GM12878 (cell line): Measurements from ENCODE around the gene CITED1.

ENCODE experiments used
- CREB1 ChIP-seq: IDR thresholded peaks from 2 replicates; pipeline ENCODE4 v1.6.1; 2012; ENCODE audit warnings: low read depth, mild to moderate bottlenecking, inconsistent platforms
- CTCF ChIP-seq, 3 experiments: IDR thresholded peaks in 2 of 3; conservative IDR thresholded peaks in 1 of 3; 2 replicates each; pipeline ENCODE4 v1.5.1; 2011; ENCODE audit warnings: low read depth in 3 of 3, low read length in 3 of 3, mild to moderate bottlenecking in 3 of 3, control low read depth in 2 of 3, moderate library complexity in 2 of 3, inconsistent platforms in 1 of 3, mixed read lengths in 1 of 3; ENCODE audit not compliant: control insufficient read depth in 2 of 3, insufficient read depth in 1 of 3; ENCODE audit errors: extremely low read depth in 1 of 3
- DPF2 ChIP-seq: fragments of 450-650 bp; IDR thresholded peaks from 2 replicates; pipeline ENCODE4 v1.6.1; 2017; ENCODE audit warnings: mild to moderate bottlenecking
- ETV6 ChIP-seq, 2 experiments: fragments of 450-650 bp in 1 of 2; IDR thresholded peaks in 1 of 2; conservative IDR thresholded peaks in 1 of 2; 2 replicates each; pipeline ENCODE4 v1.6.1; 2014; ENCODE audit warnings: antibody characterized with exemption in 1 of 2, borderline replicate concordance in 1 of 2, low read depth in 1 of 2, mild to moderate bottlenecking in 1 of 2, moderate library complexity in 1 of 2
- EZH2 ChIP-seq: IDR thresholded peaks from 2 replicates; pipeline ENCODE4 v1.6.1; 2012; ENCODE audit warnings: low read depth, mild to moderate bottlenecking, control low read depth, inconsistent platforms, low read length, borderline replicate concordance; ENCODE audit not compliant: control insufficient read depth
- MAX ChIP-seq: IDR thresholded peaks from 2 replicates; pipeline ENCODE4 v1.6.1; 2012; ENCODE audit warnings: low read depth, low read length, improper control_type of control experiment
- MXI1 ChIP-seq: fragments of 150-350 bp; IDR thresholded peaks from 2 replicates; pipeline ENCODE4 v1.6.1; 2011; ENCODE audit warnings: low read depth, mild to moderate bottlenecking, inconsistent platforms, low read length, improper control_type of control experiment
- NR2F1 ChIP-seq: fragments of 450-650 bp; conservative IDR thresholded peaks from 2 replicates; pipeline ENCODE4 v1.6.1; 2017; ENCODE audit warnings: mild to moderate bottlenecking
- POLR2A ChIP-seq: IDR thresholded peaks from 2 replicates; pipeline ENCODE4 v1.6.1; 2011; ENCODE audit warnings: low read depth, mild to moderate bottlenecking, low read length
- POLR2AphosphoS5 ChIP-seq: IDR thresholded peaks from 2 replicates; pipeline ENCODE4 v1.6.1; 2011; ENCODE audit warnings: mild to moderate bottlenecking, low read length, inconsistent platforms
- RFX5 ChIP-seq: IDR thresholded peaks from 2 replicates; pipeline ENCODE4 v1.6.1; 2011; ENCODE audit warnings: low read depth, low read length, improper control_type of control experiment
- SMC3 ChIP-seq: IDR thresholded peaks from 2 replicates; pipeline ENCODE4 v1.6.1; 2011; ENCODE audit warnings: low read length, improper control_type of control experiment, borderline replicate concordance

GRCh38 chrX:72308566-72309296 lies 3.0 kb upstream of the CITED1 start:
- no peak for TF ChIP-seq POLR2A
- TF ChIP-seq MAX = no peak
- no peak for TF ChIP-seq ETV6 (conservative IDR thresholded peaks at IDR 0.05 in 1 of 2, IDR thresholded peaks at IDR 0.05 in 1 of 2; ENCODE audit: borderline replicate concordance in 1 of 2, low read depth in 1 of 2)
- TF ChIP-seq DPF2 = no peak
- TF ChIP-seq POLR2AphosphoS5 = no peak
- no peak for TF ChIP-seq EZH2
- no peak for TF ChIP-seq SMC3
- no peak for TF ChIP-seq RFX5
- TF ChIP-seq CTCF (IDR thresholded peaks at IDR 0.05 in 2 of 3, conservative IDR thresholded peaks at IDR 0.05 in 1 of 3; ENCODE audit: control insufficient read depth in 2 of 3, extremely low read depth in 1 of 3, insufficient read depth in 1 of 3, low read depth in 3 of 3, low read length in 3 of 3) = no peak
- no peak for TF ChIP-seq NR2F1
- no peak for TF ChIP-seq CREB1
- no peak for TF ChIP-seq MXI1
